UCSD-AML1 (cell line): ENCODE data around the gene FARS2.

Experiments
- DNase-seq: peaks from one replicate; lab custom pipeline; 2025; ENCODE audit not compliant: unreplicated experiment; lab: John Stamatoyannopoulos, UW

The FARS2 gene

GRCh38 chr6:5710936-5711335 is 449.6 kb downstream of the FARS2 start:
- no peak for DNase-seq

- no peak for DNase-seq
These were observed 451.3 kb downstream of the FARS2 start for GRCh38 chr6:5712349-5713215.

GRCh38 chr6:5713519-5713918 is 452.2 kb downstream of the FARS2 start:
- DNase-seq = no peak

- DNase-seq = no peak
These were observed 457.1 kb downstream of the FARS2 start for GRCh38 chr6:5718231-5718947.

- no peak for DNase-seq
These were observed 462.8 kb downstream of the FARS2 start for GRCh38 chr6:5723841-5724691.

- DNase-seq = no peak
These were observed 463.6 kb downstream of the FARS2 start for GRCh38 chr6:5724911-5725310.

GRCh38 chr6:5726976-5727718 is 465.8 kb downstream of the FARS2 start:
- DNase-seq = no peak

- no peak for DNase-seq
These were observed 467.2 kb downstream of the FARS2 start for GRCh38 chr6:5728351-5729079.

GRCh38 chr6:5729080-5729434 is 467.7 kb downstream of the FARS2 start:
- DNase-seq = no peak

GRCh38 chr6:5729813-5730517 is 468.7 kb downstream of the FARS2 start:
- no peak for DNase-seq

- no peak for DNase-seq
These were observed 469.4 kb downstream of the FARS2 start for GRCh38 chr6:5730585-5731263.

- DNase-seq = no peak
These were observed 470.1 kb downstream of the FARS2 start for GRCh38 chr6:5731435-5731834.

GRCh38 chr6:5732496-5732895 is 471.2 kb downstream of the FARS2 start:
- no peak for DNase-seq

- DNase-seq = no peak
These were observed 474.9 kb downstream of the FARS2 start for GRCh38 chr6:5736016-5736738.

GRCh38 chr6:5737460-5737859 is 476.1 kb downstream of the FARS2 start:
- no peak for DNase-seq

GRCh38 chr6:5738211-5738610 is 476.9 kb downstream of the FARS2 start:
- no peak for DNase-seq

- no peak for DNase-seq
These were observed 483.2 kb downstream of the FARS2 start for GRCh38 chr6:5744497-5744896.

- no peak for DNase-seq
These were observed 483.8 kb downstream of the FARS2 start for GRCh38 chr6:5745081-5745480.
